Epidermal melanocyte (primary cell): Measurements from ENCODE around the gene RIMBP2.

Experiments used
- DNase-seq: peaks from one replicate; pipeline ENCODE4 v3.0.0; 2011; ENCODE audit warnings: low spot score; ENCODE audit not compliant: insufficient read length

Gene RIMBP2

DNA sequence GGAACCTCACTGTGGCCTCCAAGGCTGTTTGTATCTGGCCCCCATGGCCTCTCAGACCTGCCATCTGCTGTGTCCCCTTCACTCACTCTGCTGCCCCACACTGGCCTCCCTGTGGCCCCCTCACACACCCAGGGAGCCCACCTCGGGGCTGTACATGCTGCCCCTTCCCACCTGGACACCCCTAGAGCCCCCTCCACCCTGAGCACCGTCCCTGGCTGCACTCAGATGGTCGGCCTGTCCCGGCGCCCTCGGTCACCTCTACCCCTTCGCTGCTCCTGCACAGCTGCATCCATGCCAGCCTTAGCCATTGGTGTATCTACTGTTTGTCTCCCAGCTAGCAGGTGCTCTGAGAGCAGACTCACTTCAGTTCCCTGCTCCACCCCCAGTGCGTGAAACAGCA is 144.4 kb downstream of the RIMBP2 start:
- no peak for DNase-seq

DNA sequence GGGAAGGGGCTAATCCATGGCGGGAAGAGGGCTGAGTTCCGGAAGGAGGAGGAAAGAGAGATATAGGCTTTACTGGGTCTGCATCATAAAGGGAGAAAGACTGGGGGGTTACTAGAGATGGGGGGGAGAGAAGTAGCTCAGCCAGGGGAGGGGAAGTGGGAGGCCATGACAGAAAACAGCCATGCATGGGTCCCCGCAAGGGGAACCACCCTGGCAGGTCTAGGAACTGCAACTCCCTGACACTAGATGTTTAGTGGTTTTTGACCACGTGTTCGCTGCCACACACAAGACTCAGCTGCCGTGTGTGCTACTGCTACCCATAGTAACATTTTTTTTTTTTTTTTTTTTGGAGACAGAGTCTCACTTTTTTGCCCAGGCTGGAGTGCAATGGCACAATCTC is 145.0 kb downstream of the RIMBP2 start:
- no peak for DNase-seq

DNA sequence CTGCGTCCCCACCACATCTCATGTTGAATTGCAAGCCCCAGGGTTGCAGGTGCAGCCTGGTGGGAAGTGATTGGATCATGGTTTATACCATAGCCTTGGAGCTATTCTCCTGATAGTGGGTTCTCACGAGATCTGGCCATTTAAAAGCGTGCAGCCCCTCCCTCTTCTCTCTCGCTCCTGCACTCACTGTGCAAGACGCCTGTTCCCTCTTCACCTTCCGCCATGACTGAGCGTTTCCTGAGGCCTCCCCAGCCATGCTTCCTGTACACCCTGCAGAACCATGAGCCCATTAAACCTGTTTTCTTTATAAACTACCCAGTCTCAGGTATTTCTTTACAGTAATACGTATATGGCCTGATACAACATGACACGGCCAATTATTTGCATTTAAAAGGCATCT is 146.6 kb downstream of the RIMBP2 start:
- DNase-seq, result no peak

DNA sequence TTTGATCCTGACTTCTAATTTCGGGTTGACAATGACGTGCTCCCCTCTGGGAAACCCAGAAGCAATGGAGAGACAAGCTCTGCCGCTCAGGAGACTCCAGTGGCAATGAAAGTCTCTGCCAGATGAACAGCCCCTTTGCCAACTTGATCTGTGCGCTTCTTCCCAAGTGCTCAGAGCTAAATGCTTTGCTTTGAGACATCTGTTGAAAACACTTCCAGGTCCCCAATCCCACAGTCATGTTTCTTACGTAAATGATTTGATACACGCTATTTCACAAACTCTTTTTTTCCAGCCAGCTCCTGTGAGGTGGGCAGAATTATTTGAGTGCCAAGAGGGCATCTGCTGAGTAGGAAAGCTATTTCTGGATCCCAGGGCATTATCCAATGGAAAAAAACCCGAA is 147.6 kb downstream of the RIMBP2 start:
- no peak for DNase-seq

DNA sequence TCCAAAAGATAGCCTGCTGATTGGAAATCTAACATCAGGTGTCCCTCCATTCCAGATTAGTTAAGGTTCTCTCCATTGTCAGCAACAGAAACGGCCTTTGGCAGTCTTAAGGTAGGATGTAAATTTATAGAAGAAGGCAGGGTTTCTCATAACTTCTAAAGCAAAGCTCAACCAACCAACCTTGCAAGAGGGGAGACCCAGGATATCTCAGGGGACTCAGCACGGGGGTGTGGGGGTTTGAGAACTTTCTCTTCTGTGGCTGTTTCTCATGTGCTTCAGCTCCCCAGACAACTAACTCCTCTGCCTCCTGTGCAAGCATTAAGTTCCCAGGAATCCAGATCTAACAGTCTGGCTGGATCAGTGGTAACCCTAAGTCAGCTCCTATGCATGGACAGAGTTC is 148.1 kb downstream of the RIMBP2 start:
- no peak for DNase-seq

DNA sequence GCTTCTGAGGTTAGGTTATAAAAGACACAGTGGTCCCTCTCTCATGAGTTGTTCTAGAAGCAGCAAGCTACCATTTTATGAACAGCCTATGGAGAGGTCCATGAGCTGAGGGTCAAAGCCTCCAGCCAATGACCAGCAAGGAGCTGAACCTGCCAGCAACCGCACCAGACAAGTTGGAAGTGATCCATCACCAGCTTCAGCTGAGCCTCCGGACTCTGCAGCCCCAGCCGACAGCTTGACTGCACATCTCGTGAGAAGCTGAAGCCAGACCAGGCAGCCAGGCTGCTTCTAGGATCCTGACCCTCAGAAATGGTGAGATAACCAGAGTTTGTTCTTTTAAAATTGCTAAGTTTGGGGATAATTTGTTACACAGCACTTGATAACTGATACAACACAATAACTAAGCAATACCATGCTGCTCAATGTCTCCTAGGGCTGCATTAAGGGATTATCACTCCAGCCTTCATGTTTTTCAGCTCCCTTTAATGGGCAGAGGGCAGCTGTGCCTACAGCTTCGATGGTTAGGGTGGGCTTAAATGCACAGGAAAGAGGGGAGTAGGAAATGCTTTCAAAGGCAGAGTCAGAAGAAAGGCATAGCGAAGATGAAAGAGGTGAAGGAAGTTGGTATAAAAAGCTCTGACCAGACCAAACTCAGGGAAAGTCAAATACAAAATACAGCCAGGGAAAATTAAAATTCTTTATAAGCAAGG is 149.5 kb downstream of the RIMBP2 start:
- DNase-seq, result no peak

DNA sequence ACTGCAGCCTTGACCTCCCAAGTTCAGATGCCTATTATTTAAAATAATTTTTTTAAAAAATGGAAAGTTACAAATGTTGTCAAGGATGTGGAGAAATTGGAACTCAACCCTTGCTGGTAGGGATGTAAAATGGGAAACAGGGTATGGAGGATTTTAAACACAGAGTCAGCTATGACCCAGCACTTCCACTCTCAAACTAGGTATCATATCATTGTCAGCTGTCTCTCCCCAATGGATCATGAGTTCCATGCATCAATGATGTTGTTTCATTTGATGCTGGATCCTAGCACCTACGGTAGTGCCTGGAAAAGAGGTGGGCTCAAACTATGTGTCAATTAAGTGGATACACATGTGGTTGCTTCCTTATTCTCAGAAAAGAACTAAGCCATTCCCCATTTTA is 150.9 kb downstream of the RIMBP2 start:
- no peak for DNase-seq

DNA sequence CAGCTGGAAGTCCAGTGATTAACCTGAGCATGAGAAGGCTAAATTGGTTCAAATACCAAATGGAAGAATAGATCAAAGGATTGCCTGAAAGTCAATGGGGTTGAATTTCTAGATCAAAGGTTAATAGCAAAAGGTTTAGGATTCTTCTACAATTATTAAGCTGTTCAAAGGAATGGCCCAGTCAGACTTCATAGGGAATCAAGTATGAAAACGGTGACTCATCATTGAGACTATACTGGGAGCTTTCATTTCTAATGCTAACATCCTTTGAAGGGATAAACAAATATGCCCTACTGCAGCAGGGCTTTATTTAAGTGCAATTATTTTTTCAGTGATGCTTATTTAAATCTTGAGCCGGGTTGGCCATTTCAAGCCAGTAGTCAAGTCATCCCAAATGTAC is 152.8 kb downstream of the RIMBP2 start:
- DNase-seq, result no peak

DNA sequence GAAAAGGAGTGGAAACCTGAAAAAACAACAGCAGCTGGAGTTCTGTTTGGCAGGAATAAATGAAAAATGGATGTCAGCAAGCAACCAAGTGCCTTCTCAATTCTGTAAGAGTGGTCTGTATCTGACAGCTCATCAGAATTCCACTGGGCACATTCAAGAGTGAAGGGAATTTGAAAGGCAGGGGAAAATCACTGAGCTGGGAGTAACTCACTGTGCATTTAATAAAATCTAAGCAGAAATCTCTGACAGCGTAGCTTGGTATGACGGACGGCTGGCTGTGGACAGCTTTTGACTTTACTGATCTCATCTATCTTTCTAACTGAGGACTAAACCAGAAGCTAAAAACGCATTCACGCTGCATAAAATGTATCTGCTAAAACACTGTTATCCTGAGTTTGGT is 153.4 kb downstream of the RIMBP2 start:
- DNase-seq, result no peak

DNA sequence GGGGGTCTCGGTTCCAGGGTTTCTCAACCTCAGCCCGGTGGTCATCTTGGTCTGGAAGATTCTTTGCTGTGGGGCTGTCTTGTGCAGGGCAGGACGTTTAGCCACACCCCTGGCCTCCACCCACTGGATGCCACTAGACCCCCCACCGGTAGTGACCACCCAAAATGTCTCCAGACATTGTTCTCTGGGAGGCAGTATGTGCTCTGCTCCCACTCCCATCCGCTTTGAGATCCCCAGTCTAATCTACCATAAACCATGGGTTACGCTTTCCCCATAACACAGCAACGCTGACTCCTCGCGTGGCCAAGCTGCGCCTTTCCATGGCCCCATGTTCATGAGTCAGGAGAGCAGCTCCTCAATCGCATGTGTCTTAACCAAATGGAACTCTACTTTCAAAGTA is 155.8 kb downstream of the RIMBP2 start:
- no peak for DNase-seq

DNA sequence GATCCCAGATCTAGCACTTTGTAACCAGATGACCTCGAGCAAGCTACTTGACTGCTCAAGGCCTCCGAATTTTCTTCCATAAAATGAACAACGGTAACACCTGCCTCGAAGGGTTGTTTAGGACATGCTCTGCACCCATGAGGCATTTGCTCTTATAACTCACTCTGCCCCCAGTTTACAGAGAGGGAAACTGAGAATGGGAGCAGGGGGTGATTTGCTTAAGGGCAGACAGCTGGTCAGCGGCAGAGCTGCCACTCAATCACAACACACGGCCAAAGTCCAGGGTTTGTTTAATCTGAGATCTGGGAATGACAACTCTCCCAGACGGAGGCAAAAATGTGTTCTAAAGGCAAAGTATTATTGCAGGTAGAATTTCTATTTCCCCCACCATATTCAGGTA is 156.3 kb downstream of the RIMBP2 start:
- no peak for DNase-seq

DNA sequence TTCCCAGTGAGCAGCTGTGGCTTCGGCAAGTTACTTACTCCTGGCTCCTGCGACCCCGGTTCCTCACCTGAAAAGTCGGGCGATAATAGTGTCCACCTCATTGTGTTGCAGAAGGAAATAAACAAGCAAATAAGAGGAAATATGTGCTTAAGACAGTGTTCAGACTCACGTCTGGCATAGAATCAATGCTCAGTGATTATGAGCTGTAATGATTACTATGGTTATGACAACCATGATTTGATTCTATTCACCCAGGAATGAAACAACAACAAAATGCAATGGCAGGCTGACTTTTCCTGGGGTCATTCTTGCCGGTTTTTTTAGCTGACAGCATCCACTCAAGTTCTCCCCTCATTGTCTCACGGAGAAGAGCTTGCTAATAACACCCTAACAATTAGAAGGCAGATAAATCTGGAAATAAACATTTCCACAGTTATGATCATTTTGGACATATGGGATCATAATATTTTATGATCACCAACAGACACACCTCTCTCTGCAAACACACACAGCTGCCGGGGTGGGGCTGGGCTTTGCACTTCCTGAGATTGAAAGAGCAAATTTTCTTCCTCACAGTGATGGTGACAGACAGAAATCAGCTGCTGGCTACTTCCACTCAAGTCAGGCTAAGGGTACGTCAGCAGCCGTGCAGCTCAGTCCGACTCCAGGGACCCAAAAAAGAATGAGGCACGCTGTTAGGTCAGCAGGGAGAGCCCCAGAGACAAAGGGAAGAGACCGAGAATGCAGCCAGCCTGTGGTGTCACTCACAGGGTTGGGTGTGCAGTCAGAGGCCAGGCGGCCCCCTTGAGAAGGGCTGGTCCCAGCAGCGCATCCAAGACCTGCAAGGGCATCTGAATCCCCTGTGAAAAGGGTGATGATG is 158.0 kb downstream of the RIMBP2 start:
- DNase-seq, result no peak

DNA sequence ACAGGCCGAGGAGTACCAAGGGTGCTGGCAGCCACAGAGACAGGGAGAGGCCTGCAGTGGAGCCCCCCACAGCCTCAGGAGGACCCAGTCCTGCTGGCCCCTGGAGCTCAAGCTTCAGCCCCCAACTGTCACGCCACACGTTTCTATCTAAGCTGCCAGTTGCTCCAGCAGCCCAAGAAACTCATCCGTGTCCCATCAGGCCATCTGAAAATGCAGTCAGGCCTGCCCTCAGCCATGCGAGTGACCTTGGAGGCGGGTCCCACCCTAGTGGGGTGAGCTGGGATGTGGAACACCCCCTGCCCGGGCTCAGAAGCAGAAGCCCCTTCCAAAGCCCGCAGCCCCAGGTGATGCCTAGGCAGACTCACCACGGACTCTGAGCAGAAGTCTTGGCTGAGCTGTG is 158.9 kb downstream of the RIMBP2 start:
- DNase-seq, result no peak

DNA sequence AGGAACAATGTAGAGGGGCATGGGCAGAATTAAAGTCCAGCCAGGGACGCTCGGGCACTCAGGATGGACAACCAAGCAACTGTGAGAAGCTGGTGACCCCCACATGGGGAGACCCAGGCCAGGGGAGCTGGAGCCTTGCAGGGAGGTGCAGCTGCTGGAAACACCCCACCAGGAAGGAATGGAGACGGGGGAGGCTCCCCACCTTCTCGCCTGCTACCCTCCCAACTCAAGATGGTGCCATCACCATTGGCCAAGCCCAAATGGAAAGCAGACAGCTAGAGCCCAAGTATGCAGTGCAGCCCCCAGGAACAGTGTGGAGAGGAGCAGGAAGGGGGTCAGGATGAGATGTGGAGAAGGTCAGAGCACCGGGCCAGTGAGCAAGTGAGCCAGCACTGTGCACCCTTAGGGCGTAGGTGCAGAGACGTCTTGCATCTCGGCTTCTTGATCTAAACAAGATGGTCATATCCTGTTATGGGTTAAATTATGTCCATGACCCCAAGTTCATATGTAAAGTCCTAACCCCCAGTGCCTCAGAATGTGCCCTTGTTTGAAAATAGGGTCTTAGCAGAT is 159.5 kb downstream of the RIMBP2 start:
- no peak for DNase-seq

DNA sequence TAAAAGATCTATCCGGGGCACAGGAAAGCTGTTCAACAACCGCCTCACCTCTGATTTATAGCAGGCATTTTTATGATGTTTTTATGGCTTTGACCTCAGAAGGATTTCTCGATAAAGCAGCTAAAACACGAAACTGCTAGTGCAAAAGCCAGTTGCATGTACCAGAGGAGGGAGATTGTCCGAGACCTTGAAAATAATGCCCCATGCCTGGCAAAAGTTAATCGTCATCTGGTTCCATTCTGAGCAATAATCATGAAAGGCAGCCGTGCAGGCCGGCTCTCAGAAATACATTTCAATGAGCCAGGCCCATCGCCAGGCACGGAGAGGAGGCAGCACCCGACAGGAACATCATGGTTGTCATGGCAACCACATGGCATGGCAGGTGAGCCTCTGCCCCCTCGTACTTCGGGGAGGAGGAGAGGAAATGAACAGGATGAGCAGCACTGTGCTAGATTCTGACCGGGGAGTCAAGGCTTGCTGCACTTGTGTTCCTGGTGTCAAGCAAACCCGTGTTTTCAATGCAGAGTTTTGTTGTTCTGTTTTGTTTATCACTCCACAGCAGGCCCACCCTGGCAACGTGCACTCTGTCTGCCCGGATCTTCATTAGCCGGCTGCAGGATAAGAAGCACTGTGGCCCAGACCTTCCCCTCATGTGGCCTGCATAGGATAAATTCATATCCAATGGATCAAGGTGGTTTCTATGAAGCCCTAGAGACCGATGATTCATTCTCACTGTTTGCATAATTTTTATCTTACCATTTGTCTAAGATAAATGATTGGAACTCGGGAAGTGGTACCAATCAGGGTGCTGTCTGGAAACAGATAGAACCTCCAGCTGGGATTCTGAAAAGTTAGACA is 160.2 kb downstream of the RIMBP2 start:
- no peak for DNase-seq

DNA sequence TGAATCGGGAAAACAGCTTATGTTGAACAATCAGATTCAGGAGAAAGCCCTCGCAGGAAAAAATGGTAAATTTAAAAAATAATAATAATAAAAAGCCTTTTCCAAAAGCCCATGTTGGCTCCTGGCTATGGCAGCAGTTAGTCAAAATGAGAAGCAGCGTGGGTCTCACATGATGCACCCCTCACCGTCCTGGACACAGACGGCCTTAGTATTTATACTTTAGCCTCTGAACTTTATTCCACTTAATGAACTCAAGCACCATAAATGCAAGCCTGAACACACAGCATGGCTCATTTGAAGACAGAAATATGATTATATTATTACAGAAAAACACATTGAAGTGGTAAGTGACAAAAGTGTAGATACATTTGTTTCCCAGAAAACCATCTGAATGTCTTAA is 160.9 kb downstream of the RIMBP2 start:
- no peak for DNase-seq

DNA sequence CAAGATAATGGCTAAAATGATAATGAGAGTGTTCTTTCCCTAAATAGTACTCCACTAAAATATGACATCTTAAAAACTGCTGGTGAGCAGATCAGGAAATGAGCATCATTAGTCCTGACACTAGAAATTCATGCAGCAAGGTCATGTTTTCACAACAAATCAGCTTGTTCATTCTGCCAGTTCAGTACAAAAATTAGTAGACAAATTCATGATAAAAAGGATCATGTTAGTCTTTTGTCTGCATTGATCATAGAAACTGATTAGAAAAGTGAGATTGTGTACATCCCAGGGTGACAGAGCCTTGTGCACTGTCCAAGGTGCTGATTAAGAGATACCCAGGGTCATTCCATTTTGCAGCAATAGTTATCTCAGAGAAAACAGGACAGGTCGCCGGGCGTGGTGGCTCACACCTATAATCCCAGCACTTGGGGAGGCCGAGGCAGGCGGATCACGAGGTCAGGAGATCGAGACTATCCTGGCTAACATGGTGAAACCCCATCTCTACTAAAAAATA is 163.6 kb downstream of the RIMBP2 start:
- DNase-seq, result no peak

DNA sequence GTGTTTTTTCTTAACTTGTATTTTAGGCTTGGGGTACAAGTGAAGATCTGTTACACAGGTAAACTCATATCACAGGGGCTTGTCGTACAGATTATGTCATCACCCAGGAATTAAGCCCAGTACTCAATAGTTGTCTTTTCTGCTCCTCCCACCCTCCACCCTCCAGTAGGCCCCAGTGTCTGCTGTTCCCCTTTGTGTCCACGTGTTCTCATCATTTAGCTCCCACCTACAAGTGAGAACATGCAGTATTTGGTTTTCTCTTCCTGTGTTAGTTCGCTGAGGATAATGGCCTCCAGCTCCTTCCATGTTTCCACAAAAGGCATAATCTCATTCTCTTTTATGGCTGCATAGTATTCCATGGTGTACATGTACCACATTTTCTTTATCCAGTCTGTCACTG is 166.7 kb downstream of the RIMBP2 start:
- no peak for DNase-seq

DNA sequence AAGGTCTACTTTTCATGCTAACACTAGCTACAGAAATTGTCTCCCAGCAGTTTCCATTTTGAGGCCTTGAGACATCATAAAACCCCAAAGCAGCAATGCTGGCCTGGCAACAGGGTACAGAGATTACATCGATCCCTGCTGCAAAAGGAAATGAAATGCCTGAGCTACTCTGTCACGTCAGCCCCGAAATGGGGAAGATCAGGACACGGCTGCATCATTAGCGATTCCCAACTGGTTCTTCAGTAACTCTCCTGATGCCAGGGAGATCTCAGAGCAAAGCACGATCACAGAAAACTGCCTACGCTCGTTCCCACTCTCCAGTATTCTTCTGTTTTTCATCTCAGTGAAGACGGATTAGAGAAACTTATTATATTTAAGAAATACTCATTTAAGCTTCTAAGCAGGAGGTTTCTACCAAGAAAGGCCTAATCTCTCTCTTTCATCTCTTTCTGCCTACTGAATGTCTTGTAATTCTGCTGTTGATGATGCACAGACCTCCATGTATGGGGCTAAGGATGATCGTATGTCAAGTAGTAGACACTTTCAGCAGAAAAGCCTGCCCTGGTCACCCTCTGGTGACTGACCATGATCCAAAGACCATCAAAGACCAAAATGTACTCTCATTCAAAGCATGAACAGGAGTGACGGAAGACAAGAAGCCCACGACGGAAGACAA is 168.5 kb downstream of the RIMBP2 start:
- no peak for DNase-seq

DNA sequence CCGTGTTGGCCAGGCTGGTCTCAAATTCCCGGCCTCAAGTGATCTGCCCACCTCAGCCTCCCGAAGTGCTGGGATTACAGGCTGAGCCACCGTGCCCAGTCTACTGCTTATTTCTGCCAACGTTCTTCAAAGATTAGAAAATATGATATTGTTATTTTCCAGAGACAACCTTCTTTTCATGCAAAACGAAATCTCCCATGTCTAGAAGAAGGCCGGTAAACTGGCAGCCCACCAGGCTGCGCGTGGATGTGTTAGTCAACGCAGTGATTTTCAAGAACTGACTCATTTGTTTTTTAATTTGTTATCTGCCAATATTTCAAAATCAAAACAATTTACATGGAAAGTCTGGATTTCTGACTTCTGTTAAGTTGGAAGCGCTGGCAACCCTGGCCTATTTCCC is 169.6 kb downstream of the RIMBP2 start:
- DNase-seq, result no peak

DNA sequence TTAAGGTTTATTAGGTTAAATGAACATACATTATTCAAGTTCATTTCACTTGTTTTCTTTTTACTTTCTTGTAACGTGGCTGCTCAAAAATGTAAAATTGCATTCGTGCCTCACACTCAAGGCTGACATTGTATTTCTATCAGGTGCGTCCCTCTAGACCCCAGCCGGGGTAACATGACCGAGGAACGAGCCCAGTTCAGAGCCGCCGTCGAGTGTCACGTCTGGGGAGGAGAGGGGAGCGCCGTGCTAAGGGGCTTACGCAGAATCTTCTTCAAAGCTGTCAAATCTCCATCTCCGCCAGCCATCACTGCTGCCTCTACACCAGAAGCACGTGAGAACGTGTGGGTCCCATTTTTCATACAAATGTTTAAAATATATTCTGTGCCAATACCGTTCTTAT is 170.6 kb downstream of the RIMBP2 start:
- no peak for DNase-seq
